HG03280 (cell line): Measurements from ENCODE around the gene RGMA.

ENCODE experiments used
- ATAC-seq: cut with Tn5 transposase; IDR thresholded peaks from one replicate; pipeline ENCODE4 v1.9.1; 2021; ENCODE audit warnings: mild to moderate bottlenecking, moderate library complexity; ENCODE audit not compliant: unreplicated experiment

RGMA gene

GRCh38 chr15:93020976-93021772, 67.8 kb downstream of the RGMA start:
- peak; percentile 90 for ATAC-seq

DNA sequence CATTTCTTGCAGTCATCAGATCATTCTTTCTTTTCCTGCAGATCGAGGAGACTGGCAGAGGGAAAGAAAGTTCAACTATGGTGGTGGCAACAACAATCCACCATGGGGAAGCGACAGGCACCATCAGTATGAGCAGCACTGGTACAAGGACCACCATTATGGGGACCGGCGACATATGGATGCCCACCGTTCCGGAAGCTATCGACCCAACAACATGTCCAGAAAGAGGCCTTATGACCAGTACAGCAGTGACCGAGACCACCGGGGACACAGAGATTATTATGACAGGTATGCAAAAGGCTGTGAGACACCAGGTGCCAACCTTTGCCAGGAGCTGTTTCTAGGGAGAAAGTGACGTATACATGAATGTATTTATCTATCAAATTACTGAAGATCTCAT, 69.0 kb downstream of the RGMA start:
- ATAC-seq: no peak

GRCh38 chr15:93019090-93019489, 69.9 kb downstream of the RGMA start:
- ATAC-seq: no peak

DNA sequence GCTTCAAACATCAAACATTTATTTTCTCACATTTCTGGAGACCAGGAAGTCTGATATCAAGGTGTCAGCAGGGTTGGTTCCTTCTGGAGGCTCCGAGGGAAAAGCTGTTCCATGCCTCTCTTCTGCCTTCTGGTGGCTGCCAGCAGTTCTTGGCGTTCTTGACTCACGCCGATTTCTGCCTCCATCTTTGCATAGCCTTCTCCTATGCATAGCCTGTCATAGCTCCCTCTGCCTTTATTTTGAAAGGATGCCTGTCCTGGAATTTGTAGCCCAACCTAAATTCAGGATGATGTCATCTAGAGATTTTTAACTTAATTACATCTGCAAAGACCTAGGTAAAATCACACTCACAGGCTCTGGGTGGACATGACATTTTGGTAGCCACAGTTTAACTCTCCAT, 70.4 kb downstream of the RGMA start:
- ATAC-seq: no peak

GRCh38 chr15:93017526-93017925, 71.5 kb downstream of the RGMA start:
- ATAC-seq: no peak

DNA sequence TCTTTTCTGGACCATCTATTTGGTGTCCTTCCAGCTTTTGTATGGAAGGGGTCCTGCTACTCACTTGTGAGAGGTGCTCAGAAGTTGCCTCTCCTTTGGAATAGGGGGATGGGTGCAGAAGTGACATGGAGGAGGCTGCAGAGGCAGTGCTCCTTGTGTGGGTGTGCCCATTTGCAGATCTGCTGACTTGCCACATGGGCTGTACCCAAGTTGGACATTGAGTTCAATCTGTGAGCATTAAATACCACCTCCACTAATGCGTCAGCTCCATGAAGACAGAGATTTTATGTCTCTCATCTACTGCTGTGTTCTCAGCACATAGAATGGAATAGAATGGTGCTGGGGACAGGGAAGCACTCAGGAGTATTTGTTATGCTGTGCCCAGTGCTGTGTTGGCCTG, 76.2 kb downstream of the RGMA start:
- ATAC-seq: no peak

GRCh38 chr15:93007994-93008393, 81.0 kb downstream of the RGMA start:
- no peak for ATAC-seq

DNA sequence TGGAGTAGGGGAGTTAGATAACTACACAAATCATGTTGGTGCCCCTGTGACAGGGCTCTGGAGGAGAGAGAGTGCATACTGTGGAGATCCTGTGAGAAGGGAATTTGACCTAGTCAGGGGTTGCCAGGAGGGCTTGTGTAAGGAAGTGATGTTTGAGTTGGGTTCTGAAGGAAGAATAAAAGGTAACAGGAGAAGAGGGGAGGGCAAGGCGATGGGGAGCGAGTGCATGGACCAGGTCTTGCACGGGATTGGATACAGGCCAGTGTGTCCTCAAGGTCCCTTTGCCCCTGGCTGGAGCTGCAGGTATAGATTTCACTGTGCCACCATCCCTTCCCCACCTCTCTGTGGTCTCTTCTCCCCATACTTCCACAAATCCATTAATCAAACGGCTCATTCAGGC, 83.9 kb downstream of the RGMA start:
- no peak for ATAC-seq

DNA sequence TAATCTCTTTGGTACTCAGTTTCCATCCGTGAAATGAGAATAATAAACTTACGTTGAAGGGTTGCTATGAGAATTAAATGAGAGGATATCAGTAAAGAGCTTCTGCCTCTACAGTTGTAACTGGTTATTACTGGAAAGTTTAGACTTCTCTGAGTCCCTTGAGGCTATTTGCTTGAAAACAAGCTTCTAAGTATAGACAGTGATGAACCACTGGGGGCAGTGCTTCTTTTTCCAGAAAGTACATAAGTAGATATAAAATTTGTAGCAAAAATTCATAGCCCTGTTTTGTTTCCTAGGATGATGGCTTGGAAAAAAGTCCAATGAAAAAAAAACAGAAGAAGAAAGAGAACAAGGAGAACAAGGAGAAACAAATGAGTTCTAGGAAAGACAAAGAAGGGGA, 87.1 kb downstream of the RGMA start:
- no peak for ATAC-seq

GRCh38 chr15:93001156-93001555, 87.9 kb downstream of the RGMA start:
- no peak for ATAC-seq

DNA sequence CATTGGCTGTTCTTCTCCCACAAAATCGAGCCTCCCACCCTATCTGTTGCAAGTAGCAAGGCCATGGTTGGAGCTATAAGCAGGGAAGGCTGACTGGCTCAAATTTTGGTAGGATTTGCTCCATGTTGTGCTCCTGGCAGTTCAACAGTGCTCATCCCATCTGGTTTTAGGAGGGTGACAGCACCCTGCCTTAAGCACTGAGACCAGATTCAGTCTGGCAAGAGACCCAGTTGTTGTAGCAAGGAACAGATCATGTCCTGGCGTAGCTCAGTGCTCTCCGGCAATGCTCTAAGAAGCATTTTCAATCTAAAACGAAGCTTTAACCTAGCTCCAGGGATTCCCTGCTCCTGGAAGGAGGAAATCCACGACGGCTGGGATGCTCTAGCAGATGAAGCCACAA, 91.2 kb downstream of the RGMA start:
- ATAC-seq: no peak

GRCh38 chr15:92992720-92993119, 96.3 kb downstream of the RGMA start:
- ATAC-seq: no peak

- no peak for ATAC-seq
These were observed 99.0 kb downstream of the RGMA start for GRCh38 chr15:92990031-92990430.

GRCh38 chr15:92989470-92989869, 99.5 kb downstream of the RGMA start:
- ATAC-seq: no peak
